ENCODE data around the gene PCDH19.

The PCDH19 gene

DNA sequence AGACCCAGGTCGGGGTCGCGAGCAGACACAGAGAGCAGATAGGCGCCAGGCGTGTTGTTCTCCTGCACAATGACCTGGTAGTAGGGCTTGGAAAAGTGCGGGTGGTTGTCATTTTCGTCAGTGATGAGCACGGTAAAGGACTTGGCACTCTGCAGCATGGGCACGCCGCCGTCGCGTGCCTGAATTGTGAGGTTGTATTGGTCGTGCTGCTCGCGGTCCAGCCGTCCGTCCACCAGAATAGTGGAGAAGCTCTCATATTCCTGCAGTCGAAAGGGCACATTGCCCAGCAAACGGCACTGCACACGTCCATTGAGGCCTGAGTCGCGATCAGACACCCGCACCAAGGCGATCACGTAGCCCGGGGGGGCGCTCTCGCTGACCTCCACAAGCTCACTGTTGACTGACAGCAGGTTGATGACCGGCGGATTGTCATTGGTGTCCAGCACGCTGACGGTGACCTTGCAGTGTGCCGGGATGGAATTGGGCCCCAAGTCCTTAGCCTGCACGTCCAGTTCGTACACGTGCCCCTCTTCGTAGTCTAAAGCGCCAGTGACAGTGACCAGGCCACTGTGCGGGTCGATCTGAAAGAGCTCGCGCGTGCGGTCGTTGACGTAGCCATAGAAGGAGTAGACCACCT is 2.8 kb downstream of the PCDH19 start:
- DNase-seq (ENCODE audit: low read depth in 2 of 2): no peak

- DNase-seq (ENCODE audit: low read depth in 2 of 2): no peak
Observed at GRCh38 chrX:100405424-100405823, 4.6 kb downstream of the PCDH19 start.

- DNase-seq (ENCODE audit: low read depth in 2 of 2): no peak
Observed at GRCh38 chrX:100404851-100405250, 5.2 kb downstream of the PCDH19 start.

DNA sequence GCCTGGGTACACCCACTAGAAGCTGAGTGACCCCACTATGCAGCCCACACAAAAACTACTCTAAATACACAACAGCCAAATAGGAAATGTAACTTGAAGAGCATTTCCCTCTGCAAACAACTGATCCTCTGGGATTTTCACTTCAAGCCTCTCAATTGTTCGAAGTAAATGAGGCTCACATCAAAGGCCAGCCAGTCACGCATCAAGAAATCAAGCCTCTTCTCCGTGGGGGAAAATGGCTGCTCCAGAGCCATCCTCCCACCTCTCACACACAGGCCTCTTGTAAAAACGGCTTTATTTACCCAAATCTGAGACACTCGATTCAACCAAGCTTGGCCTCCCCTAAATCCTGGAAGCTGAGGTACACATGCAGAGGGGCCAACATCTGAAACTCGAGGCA is 14.3 kb downstream of the PCDH19 start:
- DNase-seq (ENCODE audit: low read depth in 2 of 2): no peak

GRCh38 chrX:100381619-100382018 is 28.5 kb downstream of the PCDH19 start:
- DNase-seq (ENCODE audit: low read depth in 2 of 2): peak in 1 of 2 experiments; percentile 10

DNA sequence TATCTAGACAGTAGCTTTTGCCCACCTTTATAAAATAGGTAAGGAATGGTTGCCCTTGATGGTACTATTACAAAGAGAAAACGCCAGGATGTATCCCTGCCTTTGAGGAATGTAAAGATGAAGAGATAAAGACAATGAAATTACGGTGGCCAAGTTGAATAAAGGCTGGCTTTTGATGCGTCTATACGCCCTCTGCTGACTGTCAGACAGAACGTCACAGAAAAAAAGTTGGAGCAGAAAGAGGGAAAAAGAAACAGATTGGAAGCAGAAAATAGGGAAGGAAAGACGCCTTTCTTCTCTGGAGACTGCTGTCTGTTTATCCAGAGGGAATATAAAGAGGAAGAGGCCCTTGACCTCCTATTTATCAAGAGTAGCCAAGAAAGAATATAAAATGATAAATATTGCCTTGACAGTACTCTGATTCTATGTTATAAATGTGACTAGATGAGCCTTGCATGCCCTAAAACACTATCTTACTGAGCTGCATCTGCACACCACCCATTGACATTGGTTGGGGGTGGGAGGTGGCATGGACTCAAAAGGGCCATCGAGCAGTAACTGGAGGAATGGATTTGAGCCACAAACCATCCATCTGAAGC is 30.6 kb downstream of the PCDH19 start:
- peak in 1 of 2 experiments; percentile 8 for DNase-seq (ENCODE audit: low read depth in 2 of 2)

DNA sequence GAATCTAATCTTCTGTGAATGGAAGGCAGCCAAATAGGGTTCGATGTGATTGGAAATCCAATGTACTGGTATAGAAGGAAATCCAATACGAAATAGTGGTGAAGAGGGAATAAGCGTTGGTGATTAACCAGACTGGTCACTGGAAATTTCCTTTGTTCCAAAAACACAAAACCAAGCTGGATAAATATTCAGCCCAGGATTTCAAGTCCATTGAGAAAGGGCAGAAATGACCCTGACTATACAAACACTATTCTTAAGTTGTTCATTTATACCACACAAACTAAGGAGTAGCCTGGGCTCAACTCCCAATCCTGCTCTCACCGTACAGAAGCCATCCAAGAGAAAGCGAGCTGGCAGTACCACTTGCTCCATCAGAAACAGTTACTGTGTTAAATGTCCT is 32.2 kb downstream of the PCDH19 start:
- no peak for DNase-seq (ENCODE audit: low read depth in 2 of 2)

DNA sequence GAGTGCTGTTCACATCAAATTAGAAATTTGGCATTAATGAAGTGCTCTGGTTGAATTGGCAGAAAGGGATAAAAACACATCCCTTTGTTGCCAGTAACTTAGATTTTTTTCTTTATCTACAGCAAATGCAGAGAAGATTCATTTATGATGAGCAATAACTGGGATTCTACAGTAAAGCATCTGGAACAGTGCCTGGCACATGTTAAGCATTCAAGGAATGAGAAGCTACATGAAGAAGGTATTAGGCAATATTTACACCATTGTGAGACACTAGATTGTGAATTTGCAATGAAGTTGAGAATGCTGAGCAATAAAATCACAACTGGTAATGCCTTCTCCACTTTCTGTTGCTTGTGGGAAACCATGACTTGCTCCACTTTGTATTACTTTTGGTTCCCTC is 33.5 kb downstream of the PCDH19 start:
- DNase-seq (ENCODE audit: low read depth in 2 of 2): peak; percentile 65 to 67

GRCh38 chrX:100373673-100374072 is 36.4 kb downstream of the PCDH19 start:
- DNase-seq (ENCODE audit: low read depth in 2 of 2): no peak

DNA sequence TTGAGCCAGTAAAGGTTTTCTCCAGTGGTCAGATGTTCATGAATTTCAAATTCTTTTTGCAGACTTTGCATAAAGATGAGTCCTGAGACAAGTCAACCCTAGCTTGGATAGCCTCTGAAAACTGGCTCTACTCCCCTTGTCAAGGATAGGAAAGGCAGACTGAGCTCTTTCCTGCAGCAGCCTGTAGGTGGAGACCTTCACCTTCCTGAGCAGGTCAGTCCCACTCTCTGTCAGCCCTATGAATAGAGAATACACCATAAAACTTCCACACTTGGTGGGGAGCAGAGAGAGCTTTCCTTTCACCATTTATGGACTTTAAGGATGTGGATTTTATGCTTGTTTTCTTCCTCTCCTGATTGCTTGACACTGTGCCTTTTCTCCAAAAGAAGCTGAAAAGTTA is 41.9 kb downstream of the PCDH19 start:
- DNase-seq (ENCODE audit: low read depth in 2 of 2): no peak

- no peak for DNase-seq (ENCODE audit: low read depth in 2 of 2)
Observed at GRCh38 chrX:100363896-100364295, 46.2 kb downstream of the PCDH19 start.

DNA sequence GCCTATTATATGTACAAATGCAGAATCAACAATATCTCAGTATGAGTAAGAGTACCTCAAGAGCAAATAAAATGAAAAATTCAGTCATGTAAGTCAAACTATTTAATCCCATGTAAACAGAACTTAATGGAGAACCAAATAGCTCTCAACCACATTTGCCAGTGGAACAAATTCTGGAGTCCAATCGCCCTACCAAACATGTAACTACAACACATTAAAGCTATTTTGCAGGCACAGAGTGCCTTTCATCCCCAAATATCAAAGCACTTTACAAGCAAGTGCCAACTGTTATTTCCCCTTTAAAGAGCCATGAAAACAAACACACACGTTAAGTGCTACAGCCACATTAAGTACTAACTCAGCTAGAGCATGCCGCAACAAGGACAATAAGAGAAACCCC is 51.3 kb downstream of the PCDH19 start:
- no peak for DNase-seq (ENCODE audit: low read depth in 2 of 2)

GRCh38 chrX:100356351-100356896 is 53.6 kb downstream of the PCDH19 start:
- no peak for DNase-seq (ENCODE audit: low read depth in 2 of 2)

DNA sequence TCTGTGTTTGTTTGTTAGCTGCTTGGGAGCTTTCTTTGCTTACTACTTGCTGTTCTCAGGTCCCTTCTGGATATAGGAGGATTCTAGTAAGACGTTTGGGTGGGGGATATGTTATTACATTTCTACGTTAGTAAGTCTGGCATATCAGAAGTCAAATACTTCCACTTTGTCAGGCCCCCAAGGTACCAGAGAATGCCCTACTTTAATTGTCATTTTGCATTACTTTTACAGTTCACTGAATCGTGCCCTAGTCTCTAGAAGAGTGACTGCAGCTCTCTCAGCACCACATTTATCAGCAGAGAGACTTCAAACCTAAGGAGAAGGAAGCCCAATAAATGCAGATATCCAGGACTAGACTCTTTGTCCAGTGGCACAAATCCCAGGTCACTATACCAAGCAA is 54.4 kb downstream of the PCDH19 start:
- no peak for DNase-seq (ENCODE audit: low read depth in 2 of 2)

DNA sequence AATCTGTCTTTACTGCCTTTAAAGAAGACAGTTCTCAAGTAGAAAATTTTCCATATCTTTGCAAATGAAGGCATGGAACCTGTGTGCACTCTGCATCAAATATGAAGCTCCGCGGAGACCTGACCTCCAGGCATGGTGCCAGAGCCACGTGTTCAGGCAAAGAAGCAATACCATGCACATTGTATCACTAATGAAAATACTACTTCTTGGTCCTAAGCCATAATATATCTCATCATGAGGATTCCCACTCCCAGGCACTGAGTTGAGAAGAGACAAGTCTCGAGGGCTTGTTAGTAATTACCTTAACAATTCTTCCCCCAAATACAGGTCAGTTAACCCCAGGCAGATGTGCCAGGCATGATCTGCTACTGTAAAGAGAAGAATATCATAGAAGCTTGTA is 56.7 kb downstream of the PCDH19 start:
- no peak for DNase-seq (ENCODE audit: low read depth in 2 of 2)

GRCh38 chrX:100350704-100351489 is 59.2 kb downstream of the PCDH19 start:
- no peak for DNase-seq (ENCODE audit: low read depth in 2 of 2)

DNA sequence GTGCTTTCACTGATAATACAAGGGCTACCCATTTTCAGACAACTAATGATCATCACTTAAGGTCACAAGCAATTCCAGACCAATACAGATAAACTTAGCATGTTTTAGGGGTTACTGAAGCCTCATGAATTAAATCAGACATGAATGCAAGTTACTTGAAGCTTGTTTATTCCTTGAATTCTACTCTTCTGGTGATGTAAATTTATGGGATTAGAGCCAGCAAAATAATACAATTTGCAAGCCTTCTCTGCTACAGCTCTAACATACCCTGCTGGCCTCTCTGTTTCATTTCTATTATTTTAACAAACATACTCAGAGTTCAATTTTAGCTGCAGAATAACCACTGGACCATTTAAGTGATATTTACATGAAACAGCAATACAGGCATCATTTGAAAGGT is 60.7 kb downstream of the PCDH19 start:
- no peak for DNase-seq (ENCODE audit: low read depth in 2 of 2)

GRCh38 chrX:100341142-100341510 is 68.9 kb downstream of the PCDH19 start:
- no peak for DNase-seq (ENCODE audit: low read depth in 2 of 2)

- no peak for DNase-seq (ENCODE audit: low read depth in 2 of 2)
Observed at GRCh38 chrX:100340491-100341141, 69.5 kb downstream of the PCDH19 start.

GRCh38 chrX:100328351-100328750 is 81.7 kb downstream of the PCDH19 start:
- DNase-seq (ENCODE audit: low read depth in 2 of 2): no peak

DNA sequence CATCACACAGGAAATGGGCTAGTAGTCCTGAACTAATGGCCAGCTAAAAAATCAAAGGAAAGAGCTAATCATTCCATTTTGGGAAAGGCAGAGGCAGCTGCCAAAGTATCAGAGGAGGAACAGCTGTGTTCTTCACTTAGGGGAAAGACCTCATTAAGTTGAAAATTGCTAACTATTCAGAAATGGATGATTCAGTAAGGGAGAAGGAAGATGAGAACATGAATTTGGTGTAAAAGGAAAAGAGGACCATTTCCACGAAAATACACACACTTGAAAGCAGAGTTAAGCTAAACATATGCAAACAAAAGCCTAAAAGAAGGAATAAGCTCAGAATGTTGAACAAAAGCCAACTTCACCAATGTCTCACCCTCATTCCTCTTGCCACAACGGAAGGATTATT is 90.4 kb downstream of the PCDH19 start:
- DNase-seq (ENCODE audit: low read depth in 2 of 2): no peak

DNA sequence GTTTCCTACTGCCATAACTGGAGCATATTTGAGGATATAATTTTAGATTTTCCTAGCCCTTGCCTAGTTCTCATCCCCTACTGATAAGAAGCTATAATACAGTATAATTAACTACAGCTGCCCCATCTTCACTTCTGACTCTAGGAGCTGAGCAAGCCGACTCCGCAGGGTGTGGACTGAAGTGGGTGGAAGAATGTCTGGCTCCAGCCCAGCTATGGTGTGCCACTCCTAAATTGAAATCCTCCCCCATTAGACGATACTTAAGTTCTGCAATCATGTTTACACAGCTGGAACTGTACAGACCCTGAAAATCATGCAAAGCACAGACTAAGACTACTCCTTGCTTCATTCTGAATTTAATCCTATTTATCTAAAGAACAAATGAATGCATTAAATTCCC is 93.1 kb downstream of the PCDH19 start:
- DNase-seq (ENCODE audit: low read depth in 2 of 2): peak; percentile 47
